ENCODE results near the gene ZNF106. TPM values are rescaled to one million over a fixed set of nuclear protein-coding genes. Genes with fewer than 3 reads are reported as not detected.

Gene ZNF106
- total RNA-seq, 1 experiment from 2014 or later, result 58.2 TPM

DNA sequence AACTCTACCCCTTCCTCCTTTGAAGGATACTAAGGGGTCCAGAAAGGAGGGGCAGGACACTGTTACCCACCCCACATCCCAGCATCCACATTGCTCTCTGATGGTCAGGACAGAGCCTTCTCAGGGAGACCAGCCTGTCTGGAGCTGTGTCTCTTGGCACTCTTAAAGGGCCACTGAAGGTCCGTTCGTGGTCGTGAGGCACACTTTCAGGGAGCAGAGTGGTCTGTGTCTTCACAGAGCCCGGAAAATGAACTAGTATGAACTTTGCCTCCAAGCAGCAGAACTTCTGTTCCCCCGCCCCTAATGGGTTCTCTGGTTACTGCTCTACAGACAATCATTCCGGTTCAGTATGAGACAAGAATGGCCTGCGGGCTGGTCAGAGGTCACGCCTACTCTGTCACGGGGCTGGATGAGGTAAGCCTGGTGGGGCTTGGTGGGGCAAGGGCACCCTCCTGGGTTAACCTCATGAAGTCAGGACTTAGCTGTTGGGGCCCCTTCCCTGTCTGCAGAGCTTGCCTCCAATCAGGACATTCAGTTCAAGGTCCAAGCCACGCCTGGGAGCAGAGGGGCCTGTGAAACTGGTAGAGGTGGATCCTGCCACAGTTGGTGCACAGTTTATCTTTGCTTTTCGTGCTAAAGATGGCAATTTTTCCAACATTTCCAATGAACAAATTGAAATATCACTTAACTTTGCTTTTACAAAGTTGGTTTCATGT lies 98.5 kb downstream of the ZNF106 start:
- ChIA-PET CTCF (no interaction called here), POLR2A (no interaction called here)
- no peak overlapping the region for H3K4me3 Mint-ChIP-seq
- no peaks in the 10 kb centered on the region for H3K36me3 Mint-ChIP-seq
- ATAC-seq, result no peak
- H3K27ac Mint-ChIP-seq, result no peak overlapping the region
- DNase-seq (ENCODE audit: low spot score), result no peak
- H3K9me3 Mint-ChIP-seq, result no peaks in the 10 kb centered on the region
- no peaks in the 10 kb centered on the region; the same call in 1 of the 2 replicates for H3K27me3 Mint-ChIP-seq (ENCODE audit: low read depth)
- H3K4me1 Mint-ChIP-seq, result no peaks in the 10 kb centered on the region
- TF ChIP-seq GABPB1 (CRISPR knock-in tag; IDR thresholded peaks at IDR 0.05) (peak; percentile 60; the same call in 1 of the 2 replicates), CREB1 (CRISPR knock-in tag; IDR thresholded peaks at IDR 0.05) (no peak)

DNA sequence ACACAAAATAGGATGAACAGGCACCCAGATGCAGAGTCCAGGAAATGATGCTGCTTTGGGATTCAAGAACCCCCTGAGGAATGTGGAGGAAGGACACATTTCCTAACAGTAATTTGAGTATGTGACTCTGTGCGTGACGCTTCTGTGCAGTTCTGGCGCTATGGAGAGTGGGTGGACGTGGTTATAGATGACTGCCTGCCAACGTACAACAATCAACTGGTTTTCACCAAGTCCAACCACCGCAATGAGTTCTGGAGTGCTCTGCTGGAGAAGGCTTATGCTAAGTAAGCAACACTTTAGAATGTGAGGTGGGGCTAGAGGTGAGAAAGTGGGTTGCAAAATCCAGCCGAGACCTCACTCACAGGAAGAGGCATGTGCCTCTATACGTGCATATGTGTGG lies 103.3 kb downstream of the ZNF106 start:
- Mint-ChIP-seq H3K27ac (no peak overlapping the region), H3K4me3 (no peak overlapping the region), H3K27me3 (ENCODE audit: low read depth) (peaks cover 6% of the 10 kb centered on the region), H3K9me3 (no peaks in the 10 kb centered on the region), H3K36me3 (no peaks in the 10 kb centered on the region), H3K4me1 (peaks cover 29% of the 10 kb centered on the region)
- ATAC-seq, result no peak
- DNase-seq (ENCODE audit: low spot score), result no peak
- CTCF ChIA-PET, result interaction anchor here (1.3 kb wide), 1 partner anchor 250 kb away, joined by 3 read pairs; no protein-coding TSS in a partner anchor
- TF ChIP-seq, protein P1, sequence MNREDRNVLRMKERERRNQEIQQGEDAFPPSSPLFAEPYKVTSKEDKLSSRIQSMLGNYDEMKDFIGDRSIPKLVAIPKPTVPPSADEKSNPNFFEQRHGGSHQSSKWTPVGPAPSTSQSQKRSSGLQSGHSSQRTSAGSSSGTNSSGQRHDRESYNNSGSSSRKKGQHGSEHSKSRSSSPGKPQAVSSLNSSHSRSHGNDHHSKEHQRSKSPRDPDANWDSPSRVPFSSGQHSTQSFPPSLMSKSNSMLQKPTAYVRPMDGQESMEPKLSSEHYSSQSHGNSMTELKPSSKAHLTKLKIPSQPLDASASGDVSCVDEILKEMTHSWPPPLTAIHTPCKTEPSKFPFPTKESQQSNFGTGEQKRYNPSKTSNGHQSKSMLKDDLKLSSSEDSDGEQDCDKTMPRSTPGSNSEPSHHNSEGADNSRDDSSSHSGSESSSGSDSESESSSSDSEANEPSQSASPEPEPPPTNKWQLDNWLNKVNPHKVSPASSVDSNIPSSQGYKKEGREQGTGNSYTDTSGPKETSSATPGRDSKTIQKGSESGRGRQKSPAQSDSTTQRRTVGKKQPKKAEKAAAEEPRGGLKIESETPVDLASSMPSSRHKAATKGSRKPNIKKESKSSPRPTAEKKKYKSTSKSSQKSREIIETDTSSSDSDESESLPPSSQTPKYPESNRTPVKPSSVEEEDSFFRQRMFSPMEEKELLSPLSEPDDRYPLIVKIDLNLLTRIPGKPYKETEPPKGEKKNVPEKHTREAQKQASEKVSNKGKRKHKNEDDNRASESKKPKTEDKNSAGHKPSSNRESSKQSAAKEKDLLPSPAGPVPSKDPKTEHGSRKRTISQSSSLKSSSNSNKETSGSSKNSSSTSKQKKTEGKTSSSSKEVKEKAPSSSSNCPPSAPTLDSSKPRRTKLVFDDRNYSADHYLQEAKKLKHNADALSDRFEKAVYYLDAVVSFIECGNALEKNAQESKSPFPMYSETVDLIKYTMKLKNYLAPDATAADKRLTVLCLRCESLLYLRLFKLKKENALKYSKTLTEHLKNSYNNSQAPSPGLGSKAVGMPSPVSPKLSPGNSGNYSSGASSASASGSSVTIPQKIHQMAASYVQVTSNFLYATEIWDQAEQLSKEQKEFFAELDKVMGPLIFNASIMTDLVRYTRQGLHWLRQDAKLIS (CRISPR knock-in tag; IDR thresholded peaks at IDR 0.05; ENCODE audit: borderline replicate concordance), result no peak
- TF ChIP-seq, protein P2, sequence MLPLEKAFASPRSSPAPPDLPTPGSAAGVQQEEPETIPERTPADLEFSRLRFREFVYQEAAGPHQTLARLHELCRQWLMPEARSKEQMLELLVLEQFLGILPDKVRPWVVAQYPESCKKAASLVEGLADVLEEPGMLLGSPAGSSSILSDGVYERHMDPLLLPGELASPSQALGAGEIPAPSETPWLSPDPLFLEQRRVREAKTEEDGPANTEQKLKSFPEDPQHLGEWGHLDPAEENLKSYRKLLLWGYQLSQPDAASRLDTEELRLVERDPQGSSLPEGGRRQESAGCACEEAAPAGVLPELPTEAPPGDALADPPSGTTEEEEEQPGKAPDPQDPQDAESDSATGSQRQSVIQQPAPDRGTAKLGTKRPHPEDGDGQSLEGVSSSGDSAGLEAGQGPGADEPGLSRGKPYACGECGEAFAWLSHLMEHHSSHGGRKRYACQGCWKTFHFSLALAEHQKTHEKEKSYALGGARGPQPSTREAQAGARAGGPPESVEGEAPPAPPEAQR (CRISPR knock-in tag; IDR thresholded peaks at IDR 0.05), result no peak
- TF ChIP-seq ZNF416 (CRISPR knock-in tag; IDR thresholded peaks at IDR 0.05) (no peak), ZNF121 (CRISPR knock-in tag; IDR thresholded peaks at IDR 0.05) (no peak), NFATC4 (CRISPR knock-in tag; IDR thresholded peaks at IDR 0.05) (no peak), SP1 (CRISPR knock-in tag; conservative IDR thresholded peaks at IDR 0.05) (no peak), TCF7 (CRISPR knock-in tag; IDR thresholded peaks at IDR 0.05; ENCODE audit: low read depth) (no peak)
- TF ChIP-seq, protein P3, sequence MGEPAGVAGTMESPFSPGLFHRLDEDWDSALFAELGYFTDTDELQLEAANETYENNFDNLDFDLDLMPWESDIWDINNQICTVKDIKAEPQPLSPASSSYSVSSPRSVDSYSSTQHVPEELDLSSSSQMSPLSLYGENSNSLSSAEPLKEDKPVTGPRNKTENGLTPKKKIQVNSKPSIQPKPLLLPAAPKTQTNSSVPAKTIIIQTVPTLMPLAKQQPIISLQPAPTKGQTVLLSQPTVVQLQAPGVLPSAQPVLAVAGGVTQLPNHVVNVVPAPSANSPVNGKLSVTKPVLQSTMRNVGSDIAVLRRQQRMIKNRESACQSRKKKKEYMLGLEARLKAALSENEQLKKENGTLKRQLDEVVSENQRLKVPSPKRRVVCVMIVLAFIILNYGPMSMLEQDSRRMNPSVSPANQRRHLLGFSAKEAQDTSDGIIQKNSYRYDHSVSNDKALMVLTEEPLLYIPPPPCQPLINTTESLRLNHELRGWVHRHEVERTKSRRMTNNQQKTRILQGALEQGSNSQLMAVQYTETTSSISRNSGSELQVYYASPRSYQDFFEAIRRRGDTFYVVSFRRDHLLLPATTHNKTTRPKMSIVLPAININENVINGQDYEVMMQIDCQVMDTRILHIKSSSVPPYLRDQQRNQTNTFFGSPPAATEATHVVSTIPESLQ (CRISPR knock-in tag; IDR thresholded peaks at IDR 0.05), result no peak
- TF ChIP-seq, protein P4, sequence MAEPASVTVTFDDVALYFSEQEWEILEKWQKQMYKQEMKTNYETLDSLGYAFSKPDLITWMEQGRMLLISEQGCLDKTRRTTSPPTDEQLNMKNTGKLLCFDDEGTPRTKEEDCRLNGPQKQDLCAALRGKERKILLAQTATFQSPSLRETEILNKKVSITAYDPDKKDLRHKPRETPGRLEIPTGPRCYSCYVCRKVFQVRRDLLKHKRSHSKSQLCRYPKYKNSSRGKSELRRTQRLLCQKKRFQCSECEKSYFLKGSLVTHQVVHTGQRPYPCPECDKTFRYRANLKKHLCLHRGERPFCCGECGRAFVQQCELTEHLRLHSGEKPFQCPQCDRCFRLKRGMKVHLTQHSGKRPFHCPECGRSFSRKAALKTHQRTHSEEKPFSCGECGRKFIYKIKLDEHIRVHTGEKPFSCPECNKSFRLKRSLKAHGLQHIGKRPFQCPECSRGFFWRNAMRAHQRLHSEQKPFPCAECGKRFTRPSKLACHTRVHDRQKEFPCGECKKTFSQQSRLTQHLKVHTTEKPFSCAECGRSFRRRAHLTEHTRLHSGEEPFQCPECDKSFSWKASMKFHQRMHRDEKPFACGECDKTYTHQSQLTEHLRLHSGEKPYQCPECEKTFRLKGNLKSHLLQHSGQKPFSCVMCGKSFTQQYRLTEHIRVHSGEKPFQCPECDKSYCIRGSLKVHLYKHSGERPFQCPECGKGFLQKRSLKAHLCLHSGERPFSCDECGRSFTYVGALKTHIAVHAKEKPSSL (CRISPR knock-in tag; conservative IDR thresholded peaks at IDR 0.05), result no peak
- TF ChIP-seq, protein P5, sequence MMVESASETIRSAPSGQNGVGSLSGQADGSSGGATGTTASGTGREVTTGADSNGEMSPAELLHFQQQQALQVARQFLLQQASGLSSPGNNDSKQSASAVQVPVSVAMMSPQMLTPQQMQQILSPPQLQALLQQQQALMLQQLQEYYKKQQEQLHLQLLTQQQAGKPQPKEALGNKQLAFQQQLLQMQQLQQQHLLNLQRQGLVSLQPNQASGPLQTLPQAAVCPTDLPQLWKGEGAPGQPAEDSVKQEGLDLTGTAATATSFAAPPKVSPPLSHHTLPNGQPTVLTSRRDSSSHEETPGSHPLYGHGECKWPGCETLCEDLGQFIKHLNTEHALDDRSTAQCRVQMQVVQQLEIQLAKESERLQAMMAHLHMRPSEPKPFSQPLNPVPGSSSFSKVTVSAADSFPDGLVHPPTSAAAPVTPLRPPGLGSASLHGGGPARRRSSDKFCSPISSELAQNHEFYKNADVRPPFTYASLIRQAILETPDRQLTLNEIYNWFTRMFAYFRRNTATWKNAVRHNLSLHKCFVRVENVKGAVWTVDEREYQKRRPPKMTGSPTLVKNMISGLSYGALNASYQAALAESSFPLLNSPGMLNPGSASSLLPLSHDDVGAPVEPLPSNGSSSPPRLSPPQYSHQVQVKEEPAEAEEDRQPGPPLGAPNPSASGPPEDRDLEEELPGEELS (CRISPR knock-in tag; IDR thresholded peaks at IDR 0.05), result no peak
- POLR2A ChIA-PET, result interaction anchor here (0.6 kb wide), 1 partner anchor 204 kb away, joined by 4 read pairs; no protein-coding TSS in a partner anchor
